Liver (tissue), 3 donors: Measurements from ENCODE around the gene LGI1.

Experiments used
- EGR1 ChIP-seq, 2 donors: IDR thresholded peaks; 2 replicates each; pipeline ENCODE4 v1.6.1; 2016 to 2018; ENCODE audit warnings: antibody characterized with exemption in 2 of 2, low read depth in 2 of 2
- FOXA1 ChIP-seq: IDR thresholded peaks from 2 replicates; pipeline ENCODE4 v1.6.1; 2016; ENCODE audit warnings: antibody characterized with exemption
- GABPA ChIP-seq, 2 donors: IDR thresholded peaks in 1 of 2; conservative IDR thresholded peaks in 1 of 2; 2 replicates each; pipeline ENCODE4 v1.6.1; 2016; ENCODE audit warnings: antibody characterized with exemption in 2 of 2, mild to moderate bottlenecking in 1 of 2, moderate library complexity in 1 of 2
- HNF4A ChIP-seq, 2 donors: conservative IDR thresholded peaks; 2 replicates each; pipeline ENCODE4 v1.6.1; 2016; ENCODE audit warnings: antibody characterized with exemption in 2 of 2, mild to moderate bottlenecking in 2 of 2
- JUND ChIP-seq, 2 donors: IDR thresholded peaks; 2 replicates each; pipeline ENCODE4 v1.6.1; 2016; ENCODE audit warnings: antibody characterized with exemption in 2 of 2
- RAD21 ChIP-seq, 2 donors: IDR thresholded peaks; 2 replicates each; pipeline ENCODE4 v1.6.1; 2016; ENCODE audit warnings: antibody characterized with exemption in 2 of 2, mild to moderate bottlenecking in 2 of 2
- RXRA ChIP-seq, 2 donors: IDR thresholded peaks; 2 replicates each; pipeline ENCODE4 v1.6.1; 2017 to 2018; ENCODE audit warnings: antibody characterized with exemption in 2 of 2, mild to moderate bottlenecking in 1 of 2
- SP1 ChIP-seq: IDR thresholded peaks from 2 replicates; pipeline ENCODE4 v1.6.1; 2018; ENCODE audit warnings: antibody characterized with exemption, mild to moderate bottlenecking
- TAF1 ChIP-seq: conservative IDR thresholded peaks from 2 replicates; pipeline ENCODE4 v1.6.1; 2016; ENCODE audit warnings: antibody characterized with exemption, mild to moderate bottlenecking
- YY1 ChIP-seq: IDR thresholded peaks from 2 replicates; pipeline ENCODE4 v1.6.1; 2016; ENCODE audit warnings: antibody characterized with exemption, mild to moderate bottlenecking
- TF ChIP-seq, protein P1 (sequence below): IDR thresholded peaks from 2 replicates; pipeline ENCODE4 v1.6.1; 2016; ENCODE audit warnings: antibody characterized with exemption, mild to moderate bottlenecking
- TF ChIP-seq, protein P2 (sequence below): fragments of 150-350 bp; IDR thresholded peaks from 2 replicates; pipeline ENCODE4 v1.5.1; 2017; ENCODE audit warnings: improper control_type of control experiment, low read depth, low read length; ENCODE audit not compliant: missing input control
- TF ChIP-seq, protein P3 (sequence below): IDR thresholded peaks from 2 replicates; pipeline ENCODE4 v1.6.1; 2016; ENCODE audit warnings: antibody characterized with exemption
- TF ChIP-seq, protein P4 (sequence below): IDR thresholded peaks from 2 replicates; pipeline ENCODE4 v1.6.1; 2016; ENCODE audit warnings: antibody characterized with exemption
- donor health status: healthy.
- donor health status: healthy.

DNA sequence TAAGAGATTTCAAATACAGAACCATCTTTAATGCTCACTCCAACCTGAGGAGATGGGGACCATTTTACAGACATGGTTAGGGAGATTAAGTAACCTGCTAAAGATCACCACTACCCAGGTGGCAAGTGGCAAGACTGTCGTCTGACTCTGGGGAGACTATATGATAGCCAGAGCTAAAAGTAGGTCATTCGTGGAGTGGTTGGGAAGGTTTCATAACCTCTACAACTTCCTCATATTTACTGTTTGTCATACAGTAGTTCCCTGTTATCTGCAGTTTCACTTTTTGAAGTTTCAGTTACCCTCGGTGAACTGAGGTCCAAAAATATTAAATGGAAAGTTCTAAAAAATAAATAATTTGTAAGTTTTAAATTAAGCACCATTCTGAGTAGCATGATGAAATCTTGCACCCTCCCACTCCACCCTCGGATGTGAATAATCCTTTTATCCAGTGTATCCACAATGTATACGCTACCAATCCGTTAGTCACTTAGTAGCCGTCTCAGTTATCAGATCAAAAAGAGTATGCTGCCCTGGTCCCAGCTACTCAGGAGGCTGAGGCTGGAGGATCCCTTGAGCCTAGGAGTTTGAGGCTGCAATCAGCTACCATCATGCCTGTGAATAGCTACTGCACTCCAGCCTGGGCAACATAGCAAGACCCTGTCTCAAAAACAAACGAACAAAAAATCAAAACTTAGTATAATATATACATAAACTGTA is 14.9 kb upstream of the LGI1 start:
- TF ChIP-seq GABPA (IDR thresholded peaks at IDR 0.05 in 1 of 2, conservative IDR thresholded peaks at IDR 0.05 in 1 of 2) (no peak), TAF1 (no peak), FOXA1 (no peak), YY1 (no peak), HNF4A (conservative IDR thresholded peaks at IDR 0.05) (no peak), SP1 (no peak), RXRA (IDR thresholded peaks at IDR 0.05) (no peak), JUND (IDR thresholded peaks at IDR 0.05) (no peak), RAD21 (IDR thresholded peaks at IDR 0.05) (no peak), EGR1 (IDR thresholded peaks at IDR 0.05; ENCODE audit: low read depth in 2 of 2) (no peak)
- TF ChIP-seq, protein P1, sequence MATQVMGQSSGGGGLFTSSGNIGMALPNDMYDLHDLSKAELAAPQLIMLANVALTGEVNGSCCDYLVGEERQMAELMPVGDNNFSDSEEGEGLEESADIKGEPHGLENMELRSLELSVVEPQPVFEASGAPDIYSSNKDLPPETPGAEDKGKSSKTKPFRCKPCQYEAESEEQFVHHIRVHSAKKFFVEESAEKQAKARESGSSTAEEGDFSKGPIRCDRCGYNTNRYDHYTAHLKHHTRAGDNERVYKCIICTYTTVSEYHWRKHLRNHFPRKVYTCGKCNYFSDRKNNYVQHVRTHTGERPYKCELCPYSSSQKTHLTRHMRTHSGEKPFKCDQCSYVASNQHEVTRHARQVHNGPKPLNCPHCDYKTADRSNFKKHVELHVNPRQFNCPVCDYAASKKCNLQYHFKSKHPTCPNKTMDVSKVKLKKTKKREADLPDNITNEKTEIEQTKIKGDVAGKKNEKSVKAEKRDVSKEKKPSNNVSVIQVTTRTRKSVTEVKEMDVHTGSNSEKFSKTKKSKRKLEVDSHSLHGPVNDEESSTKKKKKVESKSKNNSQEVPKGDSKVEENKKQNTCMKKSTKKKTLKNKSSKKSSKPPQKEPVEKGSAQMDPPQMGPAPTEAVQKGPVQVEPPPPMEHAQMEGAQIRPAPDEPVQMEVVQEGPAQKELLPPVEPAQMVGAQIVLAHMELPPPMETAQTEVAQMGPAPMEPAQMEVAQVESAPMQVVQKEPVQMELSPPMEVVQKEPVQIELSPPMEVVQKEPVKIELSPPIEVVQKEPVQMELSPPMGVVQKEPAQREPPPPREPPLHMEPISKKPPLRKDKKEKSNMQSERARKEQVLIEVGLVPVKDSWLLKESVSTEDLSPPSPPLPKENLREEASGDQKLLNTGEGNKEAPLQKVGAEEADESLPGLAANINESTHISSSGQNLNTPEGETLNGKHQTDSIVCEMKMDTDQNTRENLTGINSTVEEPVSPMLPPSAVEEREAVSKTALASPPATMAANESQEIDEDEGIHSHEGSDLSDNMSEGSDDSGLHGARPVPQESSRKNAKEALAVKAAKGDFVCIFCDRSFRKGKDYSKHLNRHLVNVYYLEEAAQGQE, result no peak
- TF ChIP-seq, protein P2, sequence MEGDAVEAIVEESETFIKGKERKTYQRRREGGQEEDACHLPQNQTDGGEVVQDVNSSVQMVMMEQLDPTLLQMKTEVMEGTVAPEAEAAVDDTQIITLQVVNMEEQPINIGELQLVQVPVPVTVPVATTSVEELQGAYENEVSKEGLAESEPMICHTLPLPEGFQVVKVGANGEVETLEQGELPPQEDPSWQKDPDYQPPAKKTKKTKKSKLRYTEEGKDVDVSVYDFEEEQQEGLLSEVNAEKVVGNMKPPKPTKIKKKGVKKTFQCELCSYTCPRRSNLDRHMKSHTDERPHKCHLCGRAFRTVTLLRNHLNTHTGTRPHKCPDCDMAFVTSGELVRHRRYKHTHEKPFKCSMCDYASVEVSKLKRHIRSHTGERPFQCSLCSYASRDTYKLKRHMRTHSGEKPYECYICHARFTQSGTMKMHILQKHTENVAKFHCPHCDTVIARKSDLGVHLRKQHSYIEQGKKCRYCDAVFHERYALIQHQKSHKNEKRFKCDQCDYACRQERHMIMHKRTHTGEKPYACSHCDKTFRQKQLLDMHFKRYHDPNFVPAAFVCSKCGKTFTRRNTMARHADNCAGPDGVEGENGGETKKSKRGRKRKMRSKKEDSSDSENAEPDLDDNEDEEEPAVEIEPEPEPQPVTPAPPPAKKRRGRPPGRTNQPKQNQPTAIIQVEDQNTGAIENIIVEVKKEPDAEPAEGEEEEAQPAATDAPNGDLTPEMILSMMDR, result no peak
- TF ChIP-seq, protein P3, sequence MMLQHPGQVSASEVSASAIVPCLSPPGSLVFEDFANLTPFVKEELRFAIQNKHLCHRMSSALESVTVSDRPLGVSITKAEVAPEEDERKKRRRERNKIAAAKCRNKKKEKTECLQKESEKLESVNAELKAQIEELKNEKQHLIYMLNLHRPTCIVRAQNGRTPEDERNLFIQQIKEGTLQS, result no peak
- TF ChIP-seq, protein P4, sequence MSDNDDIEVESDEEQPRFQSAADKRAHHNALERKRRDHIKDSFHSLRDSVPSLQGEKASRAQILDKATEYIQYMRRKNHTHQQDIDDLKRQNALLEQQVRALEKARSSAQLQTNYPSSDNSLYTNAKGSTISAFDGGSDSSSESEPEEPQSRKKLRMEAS, result no peak
